PC-3 (cell line): ENCODE results near the gene DGLUCY.

ENCODE experiments used
- CTCF ChIP-seq: fragments of 300-600 bp; sonication (generic); conservative IDR thresholded peaks from 2 replicates; pipeline ENCODE4 v1.5.1; 2017; ENCODE audit warnings: antibody characterized with exemption, low read depth, mild to moderate bottlenecking, low read length
- EZH2 ChIP-seq: fragments of 300-600 bp; sonication (generic); IDR thresholded peaks from one replicate; pipeline ENCODE4 v1.6.1; 2017; ENCODE audit warnings: antibody characterized with exemption, mild to moderate bottlenecking, low read length; ENCODE audit not compliant: unreplicated experiment
- EZH2phosphoT487 ChIP-seq: fragments of 300-600 bp; sonication (generic); IDR thresholded peaks from 2 replicates; pipeline ENCODE4 v1.6.1; 2018; ENCODE audit warnings: mild to moderate bottlenecking, antibody characterized with exemption, low read length, borderline replicate concordance

GRCh38 chr14:91089958-91090535 lies 23.8 kb upstream of the DGLUCY start:
- TF ChIP-seq CTCF (no peak), EZH2phosphoT487 (no peak), EZH2 (no peak)
